ENCODE measurements around the gene USP7. TPM values are rescaled to one million over a fixed set of nuclear protein-coding genes. Genes with fewer than 3 reads are reported as not detected.
"Not testable (repeated sequence)": the region's sequence is repeated elsewhere in the genome, so short reads cannot be mapped to it uniquely, and the experiment has no call there.

Gene USP7
- total RNA-seq, 2 experiments from 2014 or later, result 259 to 268 TPM

DNA sequence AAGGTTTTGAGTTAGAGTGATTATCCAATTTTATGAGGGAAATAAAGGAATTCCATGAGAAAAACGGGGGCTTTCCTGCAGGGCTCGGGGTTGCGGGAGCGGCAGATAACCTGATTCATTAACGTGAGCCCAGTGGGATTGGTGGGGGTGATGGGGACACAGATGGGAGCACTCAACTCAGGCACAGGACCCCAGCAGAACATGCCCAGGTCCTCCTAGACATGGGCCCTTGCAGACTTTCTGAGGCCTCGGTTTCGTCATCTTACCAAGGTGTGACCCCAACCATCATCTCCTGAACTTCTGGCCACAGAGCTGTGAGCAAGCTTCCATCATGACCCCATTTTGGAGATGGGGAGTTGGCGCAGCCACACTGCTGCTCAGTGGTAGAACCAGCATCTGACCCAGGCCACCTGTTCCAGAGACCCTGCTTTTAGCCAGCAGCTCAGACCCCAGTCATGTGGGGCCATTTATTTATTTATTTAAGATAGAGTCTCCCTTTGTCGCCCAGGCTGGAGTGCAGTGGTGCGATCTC lies 117.2 kb downstream of the USP7 start:
- ATAC-seq (ENCODE audit: poor library complexity), result no peak
- POLR2A ChIA-PET, result no interaction called here
- CTCF ChIA-PET, result no interaction called here
- Histone ChIP-seq H3K9me3 (ENCODE audit: control insufficient read depth in 1 of 2, insufficient read depth in 1 of 2, low read length in 2 of 2) (no peaks in the 10 kb centered on the region), H3K27me3 (ENCODE audit: control insufficient read depth in 1 of 2, insufficient read depth in 2 of 2, low read length in 2 of 2) (no peaks in the 10 kb centered on the region), H3K4me1 (ENCODE audit: insufficient read depth, low read length) (peaks cover 9% of the 10 kb centered on the region), H3K4me3 (ENCODE audit: low read length) (no peak overlapping the region), H3K36me3 (ENCODE audit: insufficient read depth, low read length) (peaks cover 20% of the 10 kb centered on the region), H3K27ac (ENCODE audit: low read depth in 1 of 2, low read length in 2 of 2) (no peak overlapping the region)
- peaks cover 37% of the 10 kb centered on the region for H3K36me3 Mint-ChIP-seq (ENCODE audit: low read depth)
- H3K4me1 Mint-ChIP-seq (ENCODE audit: low read depth), result peaks cover 24% of the 10 kb centered on the region
- H3K4me3 Mint-ChIP-seq, result no peak overlapping the region
- TF ChIP-seq CTCF (IDR thresholded peaks at IDR 0.05), result no peak
- no peaks in the 10 kb centered on the region for H3K27me3 Mint-ChIP-seq
- H3K9me3 Mint-ChIP-seq, result no peaks in the 10 kb centered on the region
- intact Hi-C loops (cut with DNase I, micrococcal nuclease), result no loop called here
- no peak overlapping the region for H3K27ac Mint-ChIP-seq
- no peak for DNase-seq

DNA sequence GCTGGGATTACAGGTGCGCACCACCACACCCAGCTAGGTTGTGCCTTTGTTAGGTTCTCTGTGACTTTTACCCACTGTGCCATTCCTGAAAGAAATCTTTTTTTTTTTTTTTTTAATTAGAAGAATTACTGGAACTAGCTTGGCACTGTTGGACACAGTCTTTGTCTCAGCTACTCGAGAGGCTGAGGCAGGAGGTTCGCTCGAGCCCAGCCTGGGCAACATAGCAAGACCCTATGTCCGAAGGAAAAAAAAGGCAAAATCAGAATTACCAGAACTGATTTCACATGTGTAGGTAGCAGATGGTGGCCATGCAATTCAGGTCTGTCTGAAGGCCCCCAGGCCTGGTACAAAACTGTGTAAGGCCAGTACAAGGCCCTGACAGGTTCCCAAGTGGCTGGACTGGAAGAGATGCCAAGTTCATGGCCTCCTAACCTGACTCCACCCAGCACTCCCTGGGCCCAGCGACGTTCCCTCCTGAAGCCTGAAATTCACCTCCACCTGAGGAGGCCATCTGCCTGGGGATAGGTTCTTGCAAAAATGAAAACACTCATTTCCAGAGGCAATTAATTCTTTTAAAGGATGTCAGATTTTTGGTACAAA lies 117.9 kb downstream of the USP7 start:
- H3K4me3 ChIP-seq (ENCODE audit: low read length), result no peak overlapping the region
- ChIA-PET POLR2A (no interaction called here), CTCF (no interaction called here)
- no peak overlapping the region for H3K27ac ChIP-seq (ENCODE audit: low read depth in 1 of 2, low read length in 2 of 2)
- peaks cover 9% of the 10 kb centered on the region for H3K4me1 ChIP-seq (ENCODE audit: insufficient read depth, low read length)
- Mint-ChIP-seq H3K36me3 (ENCODE audit: low read depth) (peaks cover 33% of the 10 kb centered on the region), H3K9me3 (no peaks in the 10 kb centered on the region), H3K27me3 (no peaks in the 10 kb centered on the region), H3K4me1 (ENCODE audit: low read depth) (peaks cover 22% of the 10 kb centered on the region), H3K4me3 (no peak overlapping the region), H3K27ac (no peak overlapping the region)
- no peak for TF ChIP-seq CTCF (IDR thresholded peaks at IDR 0.05)
- no peaks in the 10 kb centered on the region for H3K9me3 ChIP-seq (ENCODE audit: control insufficient read depth in 1 of 2, insufficient read depth in 1 of 2, low read length in 2 of 2)
- ATAC-seq (ENCODE audit: poor library complexity) (no peak), DNase-seq (no peak)
- intact Hi-C loops (cut with DNase I, micrococcal nuclease), result no loop called here
- H3K36me3 ChIP-seq (ENCODE audit: insufficient read depth, low read length), result peaks cover 20% of the 10 kb centered on the region
- no peaks in the 10 kb centered on the region for H3K27me3 ChIP-seq (ENCODE audit: control insufficient read depth in 1 of 2, insufficient read depth in 2 of 2, low read length in 2 of 2)

GRCh38 chr16:8843296-8843695 lies 120.4 kb downstream of the USP7 start:
- H3K4me1 ChIP-seq (ENCODE audit: insufficient read depth, low read length); POLR2A ChIA-PET; H3K9me3 ChIP-seq (ENCODE audit: control insufficient read depth in 1 of 2, insufficient read depth in 1 of 2, low read length in 2 of 2); H3K4me3 Mint-ChIP-seq; H3K36me3 ChIP-seq (ENCODE audit: insufficient read depth, low read length); intact Hi-C loops (cut with DNase I, micrococcal nuclease); H3K4me3 ChIP-seq (ENCODE audit: low read length); DNase-seq; H3K27me3 ChIP-seq (ENCODE audit: control insufficient read depth in 1 of 2, insufficient read depth in 2 of 2, low read length in 2 of 2); ATAC-seq (ENCODE audit: poor library complexity); H3K9me3 Mint-ChIP-seq; CTCF ChIA-PET; H3K27me3 Mint-ChIP-seq; H3K27ac ChIP-seq (ENCODE audit: low read depth in 1 of 2, low read length in 2 of 2); H3K27ac Mint-ChIP-seq: not testable (repeated sequence)
- peaks cover 12% of the 10 kb centered on the region for H3K4me1 Mint-ChIP-seq (ENCODE audit: low read depth)
- peaks cover 16% of the 10 kb centered on the region for H3K36me3 Mint-ChIP-seq (ENCODE audit: low read depth)

Other genes starting within 250 kb of the USP7 start
- gene TMEM186, start 166.3 kb downstream of the USP7 start, total RNA-seq, result 1 to 10 TPM; 1.9 to 3.1 TPM
- gene PMM2, start 166.1 kb downstream of the USP7 start, total RNA-seq, result 10 to 100 TPM; 24.2 to 27.0 TPM
- gene CARHSP1, start 94.9 kb downstream of the USP7 start, total RNA-seq, result 10 to 100 TPM; 25.5 to 27.8 TPM
- under 1 TPM in 1 of 2 experiments, not detected in 1; 0.60 TPM for gene LITAFD, start 81.6 kb downstream of the USP7 start, total RNA-seq
- 100 to 1,000 TPM; 152 to 153 TPM for gene HAPSTR1, start 127.7 kb upstream of the USP7 start, total RNA-seq

Data from CD4-positive, alpha-beta T cell (primary cell).